Neural progenitor cell (in vitro differentiated cells): ENCODE data around the gene UHRF2.

Experiments used
- CTCF ChIP-seq: fragments of 200-600 bp; sonication (generic); IDR thresholded peaks from 2 replicates; pipeline ENCODE4 v1.5.1; 2017; ENCODE audit warnings: antibody characterized with exemption, mild to moderate bottlenecking
- EZH2 ChIP-seq: fragments of 200-600 bp; sonication (generic); IDR thresholded peaks from 2 replicates; pipeline ENCODE4 v1.6.1; 2017; ENCODE audit warnings: antibody characterized with exemption, mild to moderate bottlenecking, moderate library complexity

GRCh38 chr9:6444128-6444527 is 31.1 kb downstream of the UHRF2 start:
- TF ChIP-seq CTCF (no peak), EZH2 (no peak)
